T-helper 9 cell (primary cell): ENCODE measurements around the gene LARGE2.

Experiments used
- DNase-seq: peaks from one replicate; pipeline ENCODE4 v3.0.0-alpha.2; 2020

Gene LARGE2

DNA sequence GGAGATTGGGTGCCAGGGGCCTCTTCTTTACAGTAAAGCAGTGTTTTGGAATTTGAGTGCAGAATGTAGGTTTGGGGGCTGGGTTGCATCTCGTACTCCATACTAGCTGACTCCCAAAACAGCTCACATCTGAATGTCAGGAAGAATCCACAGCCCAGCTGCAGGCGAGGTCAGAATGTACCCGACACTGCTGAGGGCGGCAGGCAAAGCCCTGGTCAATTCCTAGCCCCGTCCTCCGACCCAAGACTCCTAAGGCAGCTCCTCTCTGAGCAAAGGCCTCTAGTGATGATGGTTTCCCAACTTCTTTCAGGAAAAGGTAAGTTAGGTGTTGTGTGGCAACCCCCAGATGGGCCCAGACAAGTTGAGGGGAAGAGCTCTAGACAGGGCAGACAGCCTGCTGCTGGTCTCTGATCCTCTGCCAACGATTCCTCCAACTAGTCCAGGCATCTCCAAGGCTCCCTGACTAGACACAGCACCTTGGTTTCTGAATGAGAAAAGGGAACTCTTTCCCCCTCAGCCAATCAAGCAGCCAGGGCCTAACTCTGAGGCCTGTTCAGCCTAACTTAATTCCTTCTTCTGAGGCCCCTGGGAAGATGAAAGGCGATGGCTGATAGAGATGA is 8.6 kb downstream of the LARGE2 start:
- DNase-seq: no peak

DNA sequence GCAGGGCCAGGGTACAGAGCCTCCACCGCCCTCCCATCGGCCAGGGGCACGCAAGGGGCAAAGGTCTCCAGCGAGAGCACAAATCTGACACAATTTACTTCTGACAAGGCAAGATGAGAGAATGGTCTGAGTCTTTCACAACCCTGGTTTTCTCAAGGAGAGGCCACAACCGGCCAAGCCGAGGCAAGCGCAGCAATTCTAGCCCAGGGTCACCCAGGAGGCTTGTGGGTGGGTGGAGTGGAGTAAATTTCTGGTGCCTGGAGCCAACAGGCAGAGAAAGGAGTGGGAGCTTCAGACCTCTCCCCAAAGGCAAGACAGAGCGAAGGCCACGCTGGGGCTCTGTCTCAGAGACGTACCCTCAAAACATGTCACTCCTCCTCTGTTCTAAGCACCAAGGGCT is 9.3 kb downstream of the LARGE2 start:
- DNase-seq: no peak

- no peak for DNase-seq
Measured at GRCh38 chr11:45932217-45932616, 9.8 kb downstream of the LARGE2 start.

GRCh38 chr11:45933131-45933831 is 10.8 kb downstream of the LARGE2 start:
- DNase-seq: no peak

DNA sequence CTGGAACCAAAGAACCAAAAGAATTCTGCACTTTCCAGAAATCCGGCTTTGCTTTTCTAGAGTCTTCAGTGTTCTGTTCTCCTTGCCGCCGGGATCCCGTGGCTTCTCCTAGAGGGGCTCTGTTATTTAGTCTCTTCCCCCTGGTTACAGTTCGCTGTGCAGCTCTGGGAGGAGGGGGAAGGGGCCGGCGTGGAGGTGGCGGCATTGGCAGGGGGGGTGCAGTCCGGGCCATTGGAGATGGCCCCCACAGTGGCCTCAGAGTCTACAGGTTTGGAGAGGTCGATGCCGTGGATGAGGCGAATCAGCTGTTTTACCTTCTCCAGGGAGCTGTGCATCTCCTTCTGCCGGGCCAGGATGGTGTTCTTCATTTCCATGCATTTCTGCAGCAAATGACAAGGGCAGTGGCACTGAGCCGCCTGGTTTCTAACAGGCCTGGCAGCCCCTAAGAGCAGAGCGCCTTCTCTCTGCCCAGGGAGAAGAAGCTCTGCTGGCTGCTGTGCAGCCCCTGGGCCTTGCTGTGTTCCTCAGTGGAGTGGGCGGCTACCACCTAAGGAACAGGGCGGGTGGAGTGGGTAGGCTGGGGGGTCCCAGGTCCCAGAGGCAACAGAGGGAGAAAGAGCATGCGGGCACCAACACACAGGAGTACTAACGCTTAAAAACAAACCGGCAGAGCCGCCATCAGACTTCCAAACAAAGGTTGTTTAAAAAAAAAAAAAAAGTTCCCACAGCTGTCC is 11.6 kb downstream of the LARGE2 start:
- DNase-seq: no peak

DNA sequence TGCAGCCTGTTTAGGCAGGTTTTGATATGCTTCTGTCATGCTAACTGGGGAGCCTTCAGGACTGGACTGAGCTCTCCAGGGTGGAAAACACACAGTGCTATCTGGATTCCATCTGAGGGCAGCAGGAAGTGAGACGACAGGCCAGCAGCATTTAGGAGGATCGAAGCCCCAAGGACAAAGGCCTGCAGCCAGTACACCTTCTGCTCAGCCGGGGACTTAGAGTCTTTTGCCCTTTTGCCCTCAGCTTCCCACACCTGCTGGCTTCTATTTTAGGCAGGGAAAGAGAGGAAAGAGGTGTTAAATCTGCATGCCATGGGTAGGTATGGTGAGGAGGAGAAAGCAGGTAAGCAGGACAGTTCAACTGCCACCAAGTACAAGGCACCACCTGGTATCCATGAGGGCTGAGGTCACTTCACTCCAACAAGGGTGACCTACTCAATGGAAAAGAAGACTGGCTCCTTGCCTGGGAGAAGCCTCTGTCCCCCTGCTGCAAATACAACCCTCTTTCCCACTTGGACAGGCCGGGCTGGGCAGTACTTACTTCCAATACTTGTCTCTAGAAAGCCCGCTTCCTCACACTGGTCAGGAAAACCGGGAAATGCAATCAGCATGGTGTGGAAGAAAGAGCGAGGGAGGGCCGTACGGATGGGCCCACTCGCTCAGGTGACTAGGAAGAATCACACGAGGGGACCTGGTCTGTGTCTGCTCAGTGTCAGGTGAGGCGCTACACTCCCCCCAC is 12.3 kb downstream of the LARGE2 start:
- DNase-seq: no peak

GRCh38 chr11:45935349-45936064 is 13.1 kb downstream of the LARGE2 start:
- DNase-seq: no peak

DNA sequence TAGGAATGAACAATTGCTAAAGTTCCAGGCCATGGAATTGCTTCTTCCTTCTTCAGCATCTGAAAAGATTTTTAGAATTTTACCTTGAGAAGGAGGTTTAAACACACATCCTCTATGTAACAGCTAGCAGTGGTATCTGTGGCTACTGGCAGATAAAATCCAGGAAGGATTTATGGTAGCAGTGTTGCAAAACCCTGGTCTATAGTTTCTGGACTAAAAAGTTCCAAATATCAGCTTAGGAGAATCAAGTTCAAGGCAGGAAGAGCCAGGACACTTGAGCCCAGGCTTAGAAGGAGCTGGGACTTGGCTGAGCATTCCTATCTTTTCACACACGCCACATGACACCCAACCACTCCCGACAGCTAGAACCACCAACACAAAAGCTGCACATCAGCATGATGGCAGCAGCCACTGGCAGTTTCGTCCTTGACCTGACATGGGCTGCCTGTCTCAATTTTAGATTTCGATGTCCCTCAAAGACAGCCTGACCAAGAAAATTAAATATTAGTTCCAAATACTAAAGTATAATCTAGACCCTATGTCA is 14.1 kb downstream of the LARGE2 start:
- DNase-seq: no peak

DNA sequence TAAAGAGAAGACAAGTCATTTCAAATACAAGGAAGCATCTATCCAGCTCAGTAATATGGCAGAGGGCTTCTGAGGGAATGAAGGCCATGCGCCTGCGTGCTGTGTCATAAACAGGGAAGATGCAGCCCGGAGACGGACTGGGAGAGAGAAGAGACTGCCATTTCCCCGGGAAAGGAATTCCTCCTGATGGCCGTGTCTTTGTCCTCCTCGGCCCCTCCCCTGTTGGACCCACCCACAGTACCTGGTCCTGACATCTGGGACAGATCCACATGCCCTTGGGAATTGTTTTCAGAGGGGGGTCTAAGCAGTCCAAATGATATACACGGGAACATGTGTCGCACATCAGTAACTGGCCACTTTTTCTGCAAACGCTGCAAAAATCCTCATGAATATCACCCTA is 15.5 kb downstream of the LARGE2 start:
- no peak for DNase-seq

DNA sequence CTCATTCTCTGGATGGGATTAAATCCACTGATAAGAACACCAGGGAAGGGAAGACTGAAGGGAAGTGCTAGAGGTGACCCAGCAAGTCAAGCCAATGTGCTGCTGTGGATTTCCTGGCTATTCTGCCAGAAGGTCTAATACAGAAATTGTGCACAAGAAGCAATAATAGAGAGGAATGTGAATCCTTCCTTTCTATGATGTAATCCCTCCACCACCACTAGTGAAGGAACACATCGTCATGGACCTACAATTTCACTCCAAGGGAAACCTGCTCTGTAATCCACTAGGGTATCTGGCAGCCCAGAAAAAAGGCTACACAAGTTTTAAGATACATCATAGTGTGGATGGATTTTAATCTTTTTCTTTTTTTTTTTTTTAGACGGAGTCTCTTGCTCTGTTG is 17.4 kb downstream of the LARGE2 start:
- no peak for DNase-seq

- DNase-seq: no peak
Measured at GRCh38 chr11:45941285-45941684, 18.8 kb downstream of the LARGE2 start.

GRCh38 chr11:45942381-45942780 is 19.9 kb downstream of the LARGE2 start:
- DNase-seq: no peak

GRCh38 chr11:45945397-45945999 is 23.0 kb downstream of the LARGE2 start:
- DNase-seq: no peak

- no peak for DNase-seq
Measured at GRCh38 chr11:45947885-45948284, 25.4 kb downstream of the LARGE2 start.

DNA sequence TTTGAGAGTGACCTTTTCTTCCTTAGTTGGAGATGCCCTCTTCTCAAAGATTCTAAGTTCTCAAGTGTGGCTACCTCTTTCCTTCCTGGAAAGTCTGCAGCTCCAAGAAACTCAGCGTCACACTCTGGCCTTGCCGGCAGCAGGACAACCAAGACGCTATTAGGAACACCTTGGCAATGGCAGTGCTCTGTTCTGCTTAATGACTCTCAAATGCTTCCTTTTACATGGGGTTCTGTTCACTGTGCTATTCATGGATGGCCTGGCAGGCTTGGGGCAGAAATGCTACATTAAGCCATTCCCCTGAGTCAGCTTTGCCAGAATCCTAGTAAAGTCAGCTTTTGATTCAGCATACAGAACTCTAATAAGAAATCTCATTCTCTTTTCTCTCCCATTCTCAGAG is 25.9 kb downstream of the LARGE2 start:
- DNase-seq: no peak

GRCh38 chr11:45949992-45950407 is 27.5 kb downstream of the LARGE2 start:
- DNase-seq: no peak

GRCh38 chr11:45959851-45960250 is 37.4 kb downstream of the LARGE2 start:
- no peak for DNase-seq

GRCh38 chr11:45960387-45961095 is 38.1 kb downstream of the LARGE2 start:
- no peak for DNase-seq

DNA sequence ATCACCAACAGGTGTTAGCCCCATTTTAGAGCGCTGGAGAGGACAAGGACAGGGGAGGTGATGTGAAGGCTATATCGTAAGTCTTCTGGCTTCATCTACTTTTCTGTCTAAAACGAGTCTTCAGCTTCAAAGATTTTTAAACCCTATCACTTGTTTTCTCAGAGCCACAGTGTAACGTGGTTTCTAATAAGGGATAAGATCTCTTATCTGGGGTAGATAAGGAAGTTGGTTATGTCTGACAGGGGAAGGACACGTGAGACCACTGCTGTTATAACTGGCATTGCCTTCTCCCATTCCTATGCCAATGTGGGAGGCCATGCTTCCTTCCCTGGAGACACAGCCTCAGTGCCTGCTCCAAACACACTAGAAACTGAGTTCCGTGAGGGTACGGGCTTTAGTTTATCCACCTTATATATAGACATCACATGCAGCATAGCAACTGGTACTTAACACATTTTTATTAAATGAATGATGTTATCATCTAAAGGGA is 39.3 kb downstream of the LARGE2 start:
- DNase-seq: no peak

- peak; percentile 18 for DNase-seq
Measured at GRCh38 chr11:45964911-45965389, 42.5 kb downstream of the LARGE2 start.

- no peak for DNase-seq
Measured at GRCh38 chr11:45967506-45967905, 45.0 kb downstream of the LARGE2 start.
